ENCODE data around the gene PKP3.
"Not testable (repeated sequence)": the region's sequence is repeated elsewhere in the genome, so short reads cannot be mapped to it uniquely, and the experiment has no call there.

Gene PKP3

DNA sequence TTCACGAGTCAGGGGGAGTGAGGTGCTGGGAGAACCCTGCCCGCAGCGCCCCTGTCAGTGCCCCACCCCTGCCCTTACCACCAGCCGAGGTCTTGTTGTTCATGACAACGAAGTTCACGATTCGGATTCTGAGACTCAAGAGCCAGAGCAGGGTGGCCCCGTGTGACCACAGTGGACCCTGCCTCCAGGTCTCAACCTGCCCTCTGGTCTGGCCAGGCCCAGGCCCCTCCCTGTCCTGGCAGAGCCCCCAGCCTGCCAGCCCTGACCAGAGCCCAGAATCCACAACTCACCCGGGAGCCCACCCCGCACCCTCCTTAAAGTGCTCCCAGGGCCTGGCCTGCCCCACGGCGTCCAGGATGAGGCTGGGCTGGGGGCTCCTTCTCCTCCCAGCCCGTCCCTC, 37.9 kb downstream of the PKP3 start:
- DNase-seq = no peak

DNA sequence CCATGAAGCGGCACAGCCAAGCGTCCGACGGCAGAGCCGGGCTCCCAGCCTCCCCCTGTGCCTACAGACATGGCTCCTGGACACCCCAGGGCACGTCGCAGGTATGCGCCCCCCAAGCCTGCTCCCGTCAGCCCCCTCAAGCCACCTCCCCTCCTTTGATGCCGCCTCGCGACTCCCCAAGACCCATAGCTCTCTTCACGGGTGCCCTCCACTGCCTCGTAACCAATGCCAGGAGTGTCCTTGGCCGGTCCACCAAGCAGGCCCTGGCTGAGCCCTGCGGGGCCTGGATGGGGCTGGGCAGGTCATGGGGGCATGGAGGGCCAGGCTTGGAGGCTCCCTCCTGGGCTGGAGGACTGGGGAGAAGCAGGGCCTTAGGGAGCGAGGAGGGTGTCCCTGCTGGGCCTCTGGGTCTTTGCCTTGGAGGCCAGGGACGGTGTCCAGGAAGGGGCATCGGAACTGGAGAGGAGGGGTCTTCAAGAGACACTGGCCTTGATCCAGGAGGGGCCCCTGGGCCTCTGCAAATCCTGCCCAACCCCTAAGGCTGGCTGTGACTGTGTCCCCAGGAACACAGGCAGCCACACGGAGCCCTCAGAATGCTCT, 38.6 kb downstream of the PKP3 start:
- no peak for DNase-seq

DNA sequence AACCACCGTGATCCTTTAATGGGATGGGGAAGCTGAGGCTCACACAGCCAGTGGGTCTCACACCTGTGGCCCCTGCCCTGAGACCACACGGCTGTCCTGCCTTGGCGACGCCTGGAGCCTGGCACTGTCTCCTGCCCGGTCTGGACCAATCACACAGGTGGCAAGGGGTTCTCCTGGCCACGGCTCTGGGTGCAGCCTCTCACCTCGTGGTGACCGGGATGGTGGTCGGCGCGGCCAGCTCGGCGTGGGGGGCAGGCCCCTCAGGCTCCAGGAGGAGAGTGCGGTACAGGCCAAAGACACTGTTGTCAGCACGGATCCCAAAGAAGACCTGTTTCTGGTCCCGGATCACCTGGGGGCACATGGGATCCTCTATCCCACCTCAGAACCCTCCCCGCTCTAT, 39.1 kb downstream of the PKP3 start:
- no peak for DNase-seq

DNA sequence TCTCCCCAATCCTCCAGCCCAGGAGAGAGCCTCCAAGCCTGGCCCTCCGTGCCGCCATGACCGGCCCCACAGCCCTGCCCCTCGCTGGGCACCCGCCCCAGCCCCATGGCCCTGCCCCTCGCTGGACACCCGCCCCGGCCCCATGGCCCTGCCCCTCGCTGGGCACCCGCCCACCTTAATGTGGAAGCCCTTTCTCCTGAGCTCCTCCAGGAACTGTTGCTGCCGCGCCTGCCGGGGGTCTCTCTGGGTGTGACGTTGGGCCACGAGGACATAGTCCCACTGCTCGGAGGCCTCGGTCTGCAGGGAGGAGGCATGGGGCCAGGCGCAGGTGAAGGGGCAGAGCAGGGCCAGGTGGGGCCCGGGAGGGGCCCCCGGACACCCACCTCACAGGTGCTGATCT, 39.6 kb downstream of the PKP3 start:
- no peak for DNase-seq

DNA sequence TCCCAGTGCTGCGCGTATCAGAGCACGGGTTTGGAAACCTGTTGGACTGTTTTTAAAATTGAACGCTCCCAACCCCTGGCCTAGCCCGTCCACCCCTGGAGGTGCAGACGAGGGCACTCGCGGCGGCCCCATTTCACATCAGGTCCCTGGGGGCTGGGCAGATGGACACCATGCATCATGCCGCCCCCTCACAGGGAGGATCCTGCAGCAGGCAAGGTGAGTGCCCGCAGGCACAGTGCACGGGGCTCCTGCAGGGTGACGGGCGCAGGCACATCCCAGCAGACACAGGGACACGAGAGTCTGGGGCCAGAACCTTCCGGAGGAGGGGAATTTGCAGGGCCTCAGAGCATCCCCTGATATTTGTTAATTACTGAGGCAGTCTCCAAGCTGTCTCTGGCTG, 40.5 kb downstream of the PKP3 start:
- no peak for DNase-seq

DNA sequence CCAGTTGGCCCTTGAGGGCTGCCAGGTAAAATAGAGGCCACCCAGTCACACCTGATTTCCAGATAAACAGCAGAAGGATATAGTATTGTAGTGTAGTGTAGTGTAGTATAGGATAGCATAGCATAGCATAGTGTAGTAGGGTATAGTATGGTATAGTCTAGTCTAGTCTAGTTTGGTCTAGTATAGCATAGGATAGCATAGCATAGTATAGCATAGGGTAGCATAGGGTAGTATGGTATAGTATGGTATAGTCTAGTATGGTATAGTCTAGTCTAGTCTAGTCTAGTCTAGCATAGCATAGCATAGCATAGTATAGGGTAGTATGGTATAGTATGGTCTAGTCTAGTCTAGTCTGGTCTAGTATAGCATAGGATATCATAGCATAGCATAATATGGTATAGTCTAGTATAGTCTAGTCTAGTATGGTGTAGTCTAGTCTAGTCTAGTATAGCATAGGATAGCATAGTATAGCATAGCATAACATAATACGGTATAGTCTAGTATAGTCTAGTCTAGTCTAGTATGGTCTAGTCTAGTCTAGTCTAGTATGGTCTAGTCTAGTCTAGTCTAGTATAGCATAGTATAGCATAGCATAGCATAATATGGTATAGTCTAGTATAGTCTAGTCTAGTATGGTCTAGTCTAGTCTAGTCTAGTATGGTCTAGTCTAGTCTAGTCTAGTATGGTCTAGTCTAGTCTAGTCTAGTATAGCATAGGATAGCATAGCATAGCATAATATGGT, 41.2 kb downstream of the PKP3 start:
- DNase-seq = not testable (repeated sequence)

DNA sequence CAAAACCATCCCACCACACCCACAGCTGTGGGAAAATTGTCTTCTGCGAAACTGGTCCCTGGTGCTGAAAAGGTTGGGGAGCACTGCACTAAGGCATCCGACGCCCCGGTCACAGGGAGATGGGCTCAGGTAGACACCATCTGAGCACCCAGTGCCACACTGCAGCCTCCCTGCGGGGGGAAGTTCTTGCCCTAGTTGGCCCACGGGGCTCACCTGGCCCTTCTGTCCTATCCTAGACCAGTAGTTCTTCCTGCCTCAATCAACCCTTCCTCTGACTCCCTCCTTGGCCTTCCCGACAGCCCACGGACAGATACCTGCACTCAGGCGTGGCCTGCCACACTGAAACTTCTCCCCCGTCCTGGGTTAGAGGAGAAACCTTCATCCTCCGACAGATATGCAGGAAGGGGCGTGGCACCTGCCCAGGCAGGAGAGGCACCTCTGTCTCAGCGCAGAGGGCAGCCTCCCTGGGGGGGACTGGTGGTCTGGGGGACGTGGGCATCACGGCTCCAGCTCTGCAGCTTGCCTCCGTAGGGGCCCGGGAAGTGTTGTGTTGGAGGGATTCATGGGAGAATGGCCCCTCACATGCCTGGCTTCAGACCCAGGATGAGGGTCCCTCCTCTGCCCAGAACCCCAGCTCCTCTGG, 43.3 kb downstream of the PKP3 start:
- no peak for DNase-seq

DNA sequence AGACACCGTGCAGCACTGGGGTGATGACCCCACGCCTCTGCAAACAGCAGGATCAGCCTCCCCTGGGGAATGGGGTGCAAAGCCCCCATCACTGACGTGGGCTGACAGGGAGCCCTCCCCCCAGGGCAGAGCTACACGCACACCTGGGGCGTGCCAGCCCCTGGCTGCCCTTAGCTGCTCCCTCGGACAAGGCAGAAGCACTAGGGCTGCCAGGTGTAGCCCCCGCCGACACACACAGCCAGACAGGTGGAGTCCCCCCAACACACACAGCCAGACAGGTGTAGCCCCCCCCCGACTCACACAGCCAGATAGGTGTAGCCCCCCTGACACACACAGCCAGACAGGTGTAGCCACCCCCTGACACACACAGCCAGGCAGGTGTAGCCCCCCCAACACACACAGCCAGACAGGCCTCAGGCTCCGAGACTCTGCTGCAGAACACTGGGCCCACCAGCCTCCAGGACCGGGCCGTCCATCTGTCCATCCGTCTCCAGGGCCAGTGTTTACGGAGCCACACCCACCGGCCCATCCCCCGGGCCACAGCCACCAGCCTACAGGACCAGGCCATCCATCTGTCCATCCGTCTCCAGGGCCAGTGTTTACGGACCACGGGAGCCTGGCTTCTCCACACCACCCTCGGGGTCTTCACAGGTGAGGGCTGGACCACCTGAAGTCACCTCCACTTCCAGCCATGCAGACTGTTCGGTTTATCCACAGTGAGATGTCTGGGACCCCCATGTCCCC, 44.3 kb downstream of the PKP3 start:
- DNase-seq = no peak

DNA sequence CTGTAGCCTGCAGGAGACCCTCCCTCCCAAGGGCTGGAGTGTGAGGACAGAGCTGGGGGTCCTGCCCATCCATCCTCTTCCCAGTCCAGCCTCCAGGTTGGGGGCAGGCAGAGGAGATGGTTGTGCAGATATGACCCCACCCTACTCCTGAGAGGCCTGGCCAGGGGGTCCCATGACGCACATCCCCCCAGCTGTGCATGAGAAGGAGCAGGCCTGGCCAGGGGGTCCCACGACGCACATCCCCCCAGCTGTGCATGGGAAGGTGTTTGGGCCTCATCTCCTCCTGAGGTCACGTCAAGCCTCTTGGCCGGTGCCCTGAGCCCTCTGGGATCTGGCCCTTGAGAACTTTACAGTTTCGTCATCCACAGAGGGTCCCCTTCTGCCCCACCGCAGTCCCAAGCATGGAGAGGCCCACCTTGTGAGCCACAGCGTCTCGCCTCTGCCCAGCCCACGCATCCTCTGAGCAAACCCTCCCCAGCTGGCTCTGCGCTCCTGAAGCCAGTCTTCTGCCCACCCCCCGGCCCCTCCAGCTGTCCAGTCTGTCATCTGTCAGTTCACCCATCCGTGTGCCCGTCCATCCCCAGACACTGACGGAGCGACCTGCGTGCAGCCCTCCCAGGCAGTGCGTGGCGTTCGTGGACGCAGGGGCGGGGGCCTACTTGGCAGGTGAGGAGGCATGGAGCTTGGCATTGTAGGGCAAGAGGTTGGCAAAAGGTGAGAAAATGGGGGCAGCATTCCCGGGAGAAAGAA, 45.5 kb downstream of the PKP3 start:
- DNase-seq = no peak

DNA sequence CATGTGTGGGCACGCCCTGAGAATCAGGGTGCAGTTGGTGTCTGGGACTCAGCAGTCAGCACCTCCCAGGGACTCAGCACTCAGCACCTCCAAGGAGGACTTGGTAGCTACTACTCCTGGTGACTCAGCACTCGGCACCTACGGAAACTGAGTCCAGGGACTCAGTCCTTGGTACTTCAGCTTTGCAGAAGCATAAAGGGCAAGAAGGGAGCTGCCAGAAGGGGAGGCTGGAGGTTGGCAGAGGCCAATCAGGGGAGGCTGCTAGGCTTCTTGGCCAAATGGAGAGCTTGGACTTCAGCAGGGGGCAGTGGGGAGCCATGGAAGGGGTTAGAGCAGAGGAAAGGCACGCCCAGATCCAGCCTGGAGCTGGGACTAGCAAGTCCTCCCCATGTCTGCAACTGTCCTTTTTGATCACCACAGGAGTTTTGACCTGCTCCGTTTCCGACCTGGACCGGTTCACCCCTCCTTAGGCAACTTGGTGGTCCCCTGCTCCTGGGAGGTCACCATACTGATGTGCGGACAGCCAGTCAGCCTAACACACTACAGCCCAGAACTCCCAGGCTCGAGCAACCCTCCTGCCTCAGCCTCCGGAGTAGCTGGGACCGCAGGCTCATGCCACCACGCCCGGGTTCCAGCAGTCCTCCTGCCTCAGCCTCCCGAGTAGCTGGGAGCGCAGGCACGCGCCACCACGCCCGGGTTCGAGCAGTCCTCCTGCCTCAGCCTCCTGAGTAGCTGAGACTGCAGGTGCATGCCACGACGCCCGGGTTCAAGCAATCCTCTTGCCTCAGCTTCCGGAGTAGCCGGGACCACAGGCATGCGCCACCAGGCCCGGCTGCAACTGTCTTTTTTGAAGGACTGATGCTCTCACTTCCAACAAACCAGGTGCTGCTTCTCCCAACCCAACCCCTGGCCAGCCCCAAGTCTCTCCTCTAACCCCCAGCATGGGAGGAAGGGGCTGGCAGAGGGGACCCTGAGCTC, 46.3 kb downstream of the PKP3 start:
- no peak for DNase-seq

DNA sequence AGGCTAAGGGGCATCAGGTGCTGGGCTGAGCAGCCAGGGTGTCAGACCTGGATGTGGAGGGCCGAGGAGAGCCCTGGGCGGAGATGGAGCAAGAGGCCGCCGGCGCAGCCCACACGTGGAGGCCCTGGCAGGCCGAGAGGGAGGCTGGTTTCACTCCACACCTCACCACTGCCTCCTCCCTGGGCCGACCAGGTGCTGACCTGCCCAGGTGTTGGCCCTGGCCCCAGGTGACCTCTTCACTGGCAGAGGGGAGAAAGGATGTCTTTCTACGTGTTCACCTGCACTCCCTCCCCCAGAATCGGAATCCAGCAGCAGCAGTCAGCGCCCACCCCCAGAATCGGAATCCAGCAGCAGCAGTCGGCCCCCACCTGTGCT, 47.0 kb downstream of the PKP3 start:
- no peak for DNase-seq

DNA sequence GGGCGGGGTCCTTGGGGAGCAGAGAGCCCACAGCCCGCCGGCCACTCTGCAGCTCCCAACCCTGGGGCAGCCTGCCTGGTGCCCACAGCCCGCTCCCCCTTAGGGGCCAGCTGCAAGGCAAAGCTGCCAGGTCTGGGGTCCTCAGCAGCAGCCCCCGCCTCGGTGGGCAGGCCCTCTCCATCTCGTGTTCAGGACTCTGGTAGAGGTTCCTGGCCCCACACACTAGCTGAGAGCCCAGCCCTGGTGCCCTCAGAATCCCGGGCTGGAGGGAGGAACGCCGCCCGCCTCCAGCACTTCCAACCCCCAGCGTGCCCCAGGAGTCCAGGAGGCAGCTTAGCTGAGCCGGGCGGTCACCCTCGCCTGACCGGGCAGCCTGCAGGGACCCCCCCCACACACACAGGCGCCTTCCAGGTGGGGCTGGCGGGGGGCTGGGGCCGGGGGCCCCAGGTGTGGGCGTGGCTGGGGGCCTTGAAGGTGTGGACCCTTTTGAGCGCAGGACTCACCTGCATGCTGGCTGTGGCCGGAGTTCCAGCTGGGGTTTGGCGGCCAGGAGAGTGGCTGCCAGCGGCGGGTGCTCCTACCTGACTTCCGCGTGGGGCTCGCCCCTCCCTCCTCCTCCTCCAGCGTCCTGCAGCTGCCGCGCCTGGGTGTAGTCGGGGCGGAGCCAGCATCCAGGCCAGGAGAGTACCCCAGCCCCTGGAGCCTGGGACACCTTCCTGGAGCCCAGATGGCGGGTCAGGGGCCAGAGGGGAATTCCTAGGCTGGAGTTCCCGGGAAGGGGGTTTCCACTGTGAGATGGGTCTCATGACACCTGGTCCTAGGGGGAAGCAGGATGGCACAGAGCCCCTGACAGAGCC, 47.6 kb downstream of the PKP3 start, which contains the start of gene ANO9:
TSS of gene ANO9 (minus strand) at position 594 of the 857 bp plus-strand sequence. CDS start at position 509, 85 bp downstream.
- DNase-seq = no peak

DNA sequence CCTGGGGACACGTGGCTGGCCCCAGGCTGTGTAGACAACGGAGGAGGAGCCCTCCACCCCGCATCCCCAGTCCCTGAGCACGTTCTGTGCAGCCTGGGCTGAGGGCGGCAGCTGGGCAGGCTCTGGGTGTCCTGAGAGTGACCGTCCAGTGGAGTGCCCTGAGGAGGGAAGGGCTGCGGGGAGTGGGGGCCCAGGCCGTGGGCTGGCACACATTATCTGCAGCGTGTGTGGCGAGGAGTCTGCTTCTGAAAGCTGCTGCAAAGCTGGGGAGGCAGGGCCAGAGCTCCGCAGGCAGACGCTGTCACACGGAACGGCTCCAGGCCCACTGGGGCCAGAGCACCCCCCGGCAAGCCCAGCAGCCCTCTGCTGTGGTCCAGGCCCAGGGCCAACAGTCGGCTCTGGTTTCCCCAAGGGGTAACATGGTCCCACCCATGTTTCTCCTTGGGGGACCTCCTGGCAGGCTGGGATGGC, 48.6 kb downstream of the PKP3 start:
- DNase-seq = no peak

DNA sequence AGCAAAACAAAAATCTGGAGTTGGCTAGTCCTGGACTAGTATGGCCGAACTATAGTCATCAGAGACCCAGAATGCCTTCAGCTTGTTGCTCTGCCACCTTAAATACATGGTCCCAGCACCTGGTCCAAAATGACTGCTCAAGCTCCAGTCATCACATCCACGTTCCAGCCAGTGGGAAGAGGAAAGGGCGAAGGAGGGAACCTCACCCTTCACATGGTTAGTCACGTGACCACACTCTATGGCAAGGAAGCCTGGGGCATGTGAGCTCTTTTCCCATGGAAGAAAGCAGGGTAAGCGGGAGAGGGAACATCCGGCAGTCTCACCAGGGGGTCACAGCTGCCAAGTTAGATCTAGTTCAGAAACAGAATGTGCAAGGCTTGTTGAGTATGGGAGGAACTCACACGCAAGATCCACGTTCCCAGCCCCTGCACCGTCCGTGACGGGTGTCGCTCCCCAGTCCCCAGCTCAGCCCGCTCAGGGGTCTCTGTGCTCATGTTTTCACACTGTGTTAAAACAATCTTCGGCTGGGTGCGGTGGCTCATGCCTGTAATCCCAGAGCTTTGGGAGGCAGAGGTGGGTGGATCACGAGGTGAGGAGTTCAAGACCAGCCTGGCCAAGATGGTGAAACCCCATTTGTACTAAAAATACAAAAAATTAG, 49.7 kb downstream of the PKP3 start:
- no peak for DNase-seq

DNA sequence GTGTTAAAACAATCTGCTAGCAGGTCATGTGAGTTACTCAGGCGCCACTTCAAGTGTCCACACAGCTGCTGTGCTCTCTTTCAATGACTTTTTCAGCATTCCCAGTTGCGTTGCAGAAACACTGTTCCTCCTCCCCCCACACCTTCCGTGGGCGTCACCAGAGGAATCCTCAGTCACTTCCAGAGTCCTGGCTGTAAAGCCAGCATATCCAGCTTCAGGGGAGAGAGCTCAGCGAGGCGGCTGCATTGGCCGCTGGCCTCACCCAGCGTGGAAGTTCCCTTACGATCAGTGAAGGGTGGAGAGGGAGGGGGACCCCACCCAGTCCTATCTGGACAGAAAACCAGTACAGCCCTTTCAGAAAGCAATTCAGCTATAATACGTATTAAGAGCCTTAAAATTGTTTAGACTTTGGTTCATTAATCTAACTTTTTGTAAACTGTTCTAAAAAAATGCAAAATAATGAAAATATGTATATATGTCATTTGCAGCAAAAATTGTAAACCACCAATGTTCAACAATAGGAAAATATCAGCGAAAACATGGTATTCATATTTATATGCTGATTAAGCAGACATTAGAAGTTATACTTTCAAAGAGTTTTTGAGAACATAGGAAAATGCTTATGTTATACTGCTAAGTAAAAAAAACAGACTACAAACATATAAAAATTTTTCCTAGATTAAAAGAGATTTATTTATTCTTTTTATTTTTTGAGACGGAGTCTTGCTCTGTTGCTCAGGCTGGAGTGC, 50.6 kb downstream of the PKP3 start:
- DNase-seq = no peak

DNA sequence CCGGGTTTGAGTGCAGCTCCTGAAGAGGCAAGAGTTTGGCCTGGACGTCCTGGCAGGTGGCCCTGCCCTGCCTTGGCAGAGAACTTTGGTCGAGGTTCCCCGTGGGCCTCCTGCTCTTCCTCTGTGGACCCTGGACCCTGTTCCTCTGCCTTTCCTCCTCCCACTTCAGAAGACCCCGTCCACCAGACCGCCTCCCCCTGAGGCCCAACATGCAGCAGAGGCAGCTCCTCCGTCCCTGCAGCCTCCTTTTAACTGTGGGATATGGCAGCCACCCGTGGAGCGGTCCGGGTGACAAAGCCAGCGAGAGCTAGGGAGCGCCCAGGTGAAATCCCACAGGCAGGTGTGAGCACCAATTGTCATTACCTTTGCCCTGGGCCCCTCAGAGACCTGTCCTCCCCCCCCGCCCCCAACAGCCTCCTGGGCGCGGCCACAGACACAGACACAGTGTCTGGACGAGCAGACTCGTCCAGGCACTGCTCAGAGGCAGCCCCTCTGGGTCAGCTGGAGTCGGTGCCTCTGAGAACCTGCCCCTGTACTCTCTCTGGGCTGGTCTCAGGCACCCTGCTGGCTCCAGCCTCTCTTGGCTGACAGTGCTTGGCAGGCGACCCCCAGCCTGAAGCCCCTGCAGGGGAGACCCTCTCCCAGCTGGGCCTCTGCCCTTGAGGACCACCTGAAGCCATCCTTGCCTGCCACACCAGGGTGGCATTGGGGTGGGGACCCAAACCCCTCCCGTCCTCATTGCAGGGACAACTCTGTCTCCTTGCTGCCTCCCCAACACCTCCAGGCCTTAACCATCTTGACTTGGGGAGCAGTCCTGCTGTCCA, 52.0 kb downstream of the PKP3 start:
- DNase-seq = no peak

DNA sequence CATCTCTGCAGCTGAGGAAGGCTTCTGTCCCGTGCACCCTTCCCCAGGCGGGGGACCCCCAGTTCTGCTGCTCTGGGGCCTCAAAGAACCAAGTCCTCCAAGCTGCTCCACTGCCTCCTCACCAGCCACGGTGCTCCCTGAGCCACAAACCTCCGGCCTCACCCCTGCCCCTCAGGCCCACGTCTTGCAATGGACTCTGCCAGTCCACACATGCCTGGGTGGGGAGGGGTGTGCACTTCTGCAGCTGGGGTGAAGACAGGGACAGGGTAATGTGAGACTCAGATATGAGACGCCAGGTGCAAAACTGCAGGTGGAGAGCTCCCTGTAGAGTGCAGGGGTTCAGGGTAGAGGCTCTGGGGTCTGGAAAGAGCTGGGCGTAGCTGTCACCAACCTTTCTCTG, 52.9 kb downstream of the PKP3 start:
- no peak for DNase-seq

Measured in activated gamma-delta T cell (primary cell).